ENCODE measurements around the gene VWC2L. TPM values are rescaled to one million over a fixed set of nuclear protein-coding genes. Genes with fewer than 3 reads are reported as not detected.

The VWC2L gene
- total RNA-seq (not detected), polyA plus RNA-seq (not detected)
- long read RNA-seq, donor 1: 0 reads
- long read RNA-seq, donor 2: 0 reads

DNA sequence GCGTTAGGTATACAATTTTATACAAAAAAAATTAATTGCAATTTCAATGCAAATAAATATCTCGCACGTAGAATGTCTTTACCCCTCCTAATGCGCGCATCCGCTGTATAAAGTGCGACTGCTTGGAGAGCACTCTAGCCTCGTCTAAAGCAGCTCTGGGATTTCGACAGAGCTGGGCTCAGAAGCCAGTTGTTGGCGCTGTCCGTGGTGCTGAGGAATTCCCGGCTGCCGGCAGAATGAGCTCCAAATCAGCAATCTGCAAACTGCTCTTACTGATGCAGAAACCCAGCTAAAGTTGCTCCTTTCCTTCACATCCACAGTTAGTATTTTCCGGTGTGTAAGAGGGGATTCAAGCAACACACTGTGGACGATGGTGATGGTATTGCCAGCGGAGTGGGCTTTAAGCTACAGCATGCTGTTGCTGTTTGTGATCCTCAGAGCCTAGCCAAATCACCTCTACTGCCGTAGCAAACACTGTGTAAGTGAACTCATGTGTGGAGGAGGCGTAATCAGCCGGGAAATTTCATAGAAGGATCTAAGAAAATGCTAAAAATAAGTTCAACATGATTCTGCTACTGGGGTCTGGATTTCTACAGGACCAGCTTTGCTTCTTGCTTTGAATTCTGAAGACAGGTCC is at the start of gene VWC2L:
Gene VWC2L (plus strand): TSS at position 137 of the 637 bp plus-strand sequence. CDS start 3,140 bp downstream, outside the sequence.
- no peaks in the 10 kb centered on the region for H3K27me3 ChIP-seq (replicated peaks in 1 of 7)
- H3K9me3 ChIP-seq: no peaks in the 10 kb centered on the region
- DNase-seq: no peak
- H3K36me3 ChIP-seq: no peaks in the 10 kb centered on the region
- intact Hi-C loops (cut with DNase I; ENCODE audit: low total_unique reads): no loop called here
- TF ChIP-seq, protein P1, sequence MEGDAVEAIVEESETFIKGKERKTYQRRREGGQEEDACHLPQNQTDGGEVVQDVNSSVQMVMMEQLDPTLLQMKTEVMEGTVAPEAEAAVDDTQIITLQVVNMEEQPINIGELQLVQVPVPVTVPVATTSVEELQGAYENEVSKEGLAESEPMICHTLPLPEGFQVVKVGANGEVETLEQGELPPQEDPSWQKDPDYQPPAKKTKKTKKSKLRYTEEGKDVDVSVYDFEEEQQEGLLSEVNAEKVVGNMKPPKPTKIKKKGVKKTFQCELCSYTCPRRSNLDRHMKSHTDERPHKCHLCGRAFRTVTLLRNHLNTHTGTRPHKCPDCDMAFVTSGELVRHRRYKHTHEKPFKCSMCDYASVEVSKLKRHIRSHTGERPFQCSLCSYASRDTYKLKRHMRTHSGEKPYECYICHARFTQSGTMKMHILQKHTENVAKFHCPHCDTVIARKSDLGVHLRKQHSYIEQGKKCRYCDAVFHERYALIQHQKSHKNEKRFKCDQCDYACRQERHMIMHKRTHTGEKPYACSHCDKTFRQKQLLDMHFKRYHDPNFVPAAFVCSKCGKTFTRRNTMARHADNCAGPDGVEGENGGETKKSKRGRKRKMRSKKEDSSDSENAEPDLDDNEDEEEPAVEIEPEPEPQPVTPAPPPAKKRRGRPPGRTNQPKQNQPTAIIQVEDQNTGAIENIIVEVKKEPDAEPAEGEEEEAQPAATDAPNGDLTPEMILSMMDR (IDR thresholded peaks at IDR 0.05 in 8 of 11, conservative IDR thresholded peaks at IDR 0.05 in 3 of 11): no peak
- no peak for TF ChIP-seq POLR2AphosphoS5 (IDR thresholded peaks at IDR 0.05)
- no peak for TF ChIP-seq POLR2A (IDR thresholded peaks at IDR 0.05)
- WGBS, 5 donors: 13 to 18% (median 16%) methylated on average over 19 of the region's 19 CpGs
- H3K4me3 ChIP-seq: no peak within 1 kb of the TSS
- H3K27ac ChIP-seq: no peak within 1 kb of the TSS
- no peaks in the 10 kb centered on the region for H3K4me1 ChIP-seq

DNA sequence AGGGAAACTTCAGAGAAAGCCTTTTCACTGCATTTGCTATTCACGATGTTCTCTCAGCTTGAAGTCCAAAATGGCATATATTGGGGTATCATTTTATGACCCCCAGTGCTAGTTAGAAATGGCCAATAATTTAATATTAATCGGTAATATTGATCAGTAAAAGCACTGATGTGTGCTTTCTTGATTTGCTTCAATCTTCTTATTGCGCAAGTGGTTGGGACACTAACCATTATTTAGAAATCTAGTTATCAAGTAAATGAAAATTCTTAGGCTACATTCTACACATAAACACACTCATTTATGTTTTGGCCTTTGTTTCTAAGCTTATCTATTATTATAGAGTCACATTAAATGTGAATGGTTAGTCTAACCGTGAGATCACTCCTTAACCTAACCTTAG is 49.7 kb upstream of the VWC2L start:
- 83 to 94% (median 92%) methylated on average over 4 of the region's 4 CpGs for WGBS, 5 donors
- H3K4me3 ChIP-seq: no peak overlapping the region
- H3K27me3 ChIP-seq (replicated peaks in 1 of 7): no peaks in the 10 kb centered on the region

DNA sequence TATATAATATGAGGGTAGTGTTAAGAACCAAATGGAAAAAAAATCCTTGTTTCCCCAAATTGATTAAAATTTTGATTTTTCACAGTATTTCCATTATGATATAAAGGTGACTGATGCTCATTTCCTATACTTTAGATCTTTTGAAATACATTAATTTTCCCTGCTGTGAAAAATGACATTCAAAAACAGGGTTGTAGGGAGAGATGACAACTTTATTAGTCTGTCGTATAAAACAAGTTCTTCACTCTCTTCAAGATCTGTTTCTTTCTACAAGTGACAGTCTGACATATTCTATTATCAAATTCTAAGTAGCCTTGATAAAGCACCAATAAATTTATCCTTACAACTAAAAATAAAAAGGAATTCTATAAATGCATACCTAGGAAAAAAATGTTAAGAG is 45.3 kb upstream of the VWC2L start:
- no peaks in the 10 kb centered on the region for H3K27me3 ChIP-seq (replicated peaks in 1 of 7)
- no peak overlapping the region for H3K27ac ChIP-seq
- WGBS, 5 donors: 88 to 97% (median 96%) methylated on average over 1 of the region's 1 CpG
- H3K36me3 ChIP-seq: no peaks in the 10 kb centered on the region
- no peak for DNase-seq
- H3K4me3 ChIP-seq: no peak overlapping the region
- no peaks in the 10 kb centered on the region for H3K4me1 ChIP-seq
- intact Hi-C loops (cut with DNase I; ENCODE audit: low total_unique reads): no loop called here
- no peaks in the 10 kb centered on the region for H3K9me3 ChIP-seq
- no peak for TF ChIP-seq POLR2AphosphoS5 (IDR thresholded peaks at IDR 0.05)
- TF ChIP-seq, protein P1 (IDR thresholded peaks at IDR 0.05 in 8 of 11, conservative IDR thresholded peaks at IDR 0.05 in 3 of 11): no peak
- no peak for TF ChIP-seq POLR2A (IDR thresholded peaks at IDR 0.05)

More for the DNA sequence above, 49.7 kb upstream of the VWC2L start:
- H3K9me3 ChIP-seq: peaks cover 0 to 26% (median 15%) of the 10 kb centered on the region in 8 donors
- TF ChIP-seq, protein P1 (IDR thresholded peaks at IDR 0.05 in 8 of 11, conservative IDR thresholded peaks at IDR 0.05 in 3 of 11): no peak
- TF ChIP-seq POLR2A (IDR thresholded peaks at IDR 0.05) (no peak), POLR2AphosphoS5 (IDR thresholded peaks at IDR 0.05) (no peak)
- intact Hi-C loops (cut with DNase I; ENCODE audit: low total_unique reads): no loop called here
- no peaks in the 10 kb centered on the region for H3K36me3 ChIP-seq
- no peaks in the 10 kb centered on the region for H3K4me1 ChIP-seq
- H3K27ac ChIP-seq: no peak overlapping the region
- no peak for DNase-seq

DNA sequence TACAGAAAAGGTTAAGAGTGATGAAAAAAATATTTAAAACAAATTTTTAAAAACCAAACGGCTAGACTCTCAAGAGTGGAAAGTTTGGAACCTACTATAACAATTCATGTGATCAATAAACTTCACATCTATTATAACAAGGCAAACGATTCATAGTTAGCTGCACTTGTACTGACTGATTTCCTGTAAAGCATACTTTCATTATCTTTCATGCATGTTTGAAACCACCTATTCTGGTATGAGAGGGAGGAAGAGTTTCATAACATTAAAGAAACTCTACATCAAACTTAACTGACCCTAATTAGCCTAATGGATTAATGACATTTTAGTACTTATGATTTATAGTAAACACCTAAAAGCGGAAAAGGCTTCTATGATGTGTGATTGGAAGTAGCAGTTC is 43.7 kb upstream of the VWC2L start:
- WGBS, 5 donors: 54 to 70% (median 56%) methylated on average over 3 of the region's 3 CpGs
- intact Hi-C loops (cut with DNase I; ENCODE audit: low total_unique reads): no loop called here
- H3K36me3 ChIP-seq: no peaks in the 10 kb centered on the region
- H3K27ac ChIP-seq: no peak overlapping the region
- H3K4me1 ChIP-seq: no peaks in the 10 kb centered on the region
- no peak overlapping the region for H3K4me3 ChIP-seq
- TF ChIP-seq POLR2A (IDR thresholded peaks at IDR 0.05): no peak
- TF ChIP-seq POLR2AphosphoS5 (IDR thresholded peaks at IDR 0.05): no peak
- TF ChIP-seq, protein P1 (IDR thresholded peaks at IDR 0.05 in 8 of 11, conservative IDR thresholded peaks at IDR 0.05 in 3 of 11): no peak
- no peaks in the 10 kb centered on the region for H3K9me3 ChIP-seq
- no peak for DNase-seq
- no peaks in the 10 kb centered on the region for H3K27me3 ChIP-seq (replicated peaks in 1 of 7)

All from spleen (tissue), 13 donors.